Kidney epithelial cell (primary cell): ENCODE measurements around the gene ARHGAP35. TPM values are rescaled to one million over a fixed set of nuclear protein-coding genes. Genes with fewer than 3 reads are reported as not detected.
"Not testable (repeated sequence)": the region's sequence is repeated elsewhere in the genome, so short reads cannot be mapped to it uniquely, and the experiment has no call there.

Source experiments
- DNase-seq: peaks from one replicate; pipeline ENCODE4 v3.0.0-alpha.2; 2010; ENCODE audit warnings: low read depth
- H3K27me3 ChIP-seq: 2 replicates; pipeline ENCODE4 v1.6.0; 2011; ENCODE audit warnings: low read length; ENCODE audit not compliant: control insufficient read depth, insufficient read depth
- H3K36me3 ChIP-seq: 2 replicates; pipeline ENCODE4 v1.5.1; 2011; ENCODE audit warnings: low read length; ENCODE audit not compliant: control insufficient read depth, insufficient read depth
- H3K4me3 ChIP-seq: 2 replicates; pipeline ENCODE4 v1.5.1; 2011; ENCODE audit warnings: low read depth, mild to moderate bottlenecking, control low read depth, low read length
- total RNA-seq: library from RNA; depleted of rRNA; stranded (reverse); fragments of >200 nt; gene quantifications from 2 replicates; pipeline ENCODE4 v1.2.3, GENCODE V29; 2015
- TF ChIP-seq, protein P1 (sequence below): IDR thresholded peaks from 2 replicates; pipeline ENCODE4 v1.5.1; 2011; ENCODE audit warnings: mild to moderate bottlenecking, moderate library complexity, low read length, control low read depth, inconsistent platforms; ENCODE audit not compliant: insufficient read depth, poor library complexity, severe bottlenecking

The ARHGAP35 gene
- total RNA-seq, 1 donor from 2014 or later = 30.9 TPM

DNA sequence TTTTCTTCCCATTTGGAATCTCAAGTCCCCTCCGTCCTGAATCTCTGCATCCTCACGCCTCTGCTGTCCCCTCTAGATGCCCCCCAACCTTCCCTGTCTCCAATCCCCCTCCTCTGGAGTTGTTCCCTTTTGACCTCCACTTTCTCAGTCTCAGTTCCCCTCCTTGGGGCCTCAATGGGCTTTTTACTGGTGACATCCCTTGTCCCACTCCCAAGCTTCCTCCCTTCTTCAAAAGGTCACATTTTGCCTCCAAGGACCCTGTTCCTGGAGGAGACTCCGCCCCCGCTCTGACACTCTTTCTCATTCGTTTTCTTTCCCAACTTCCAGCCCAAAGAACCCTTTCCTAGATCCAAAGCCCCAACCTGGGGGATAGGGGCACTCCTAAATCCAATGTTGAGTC, 11.2 kb upstream of the ARHGAP35 start:
- DNase-seq = no peak
- Histone ChIP-seq H3K4me3 (peak overlapping the region; percentile 85), H3K36me3 (no peaks in the 10 kb centered on the region), H3K27me3 (no peaks in the 10 kb centered on the region)
- TF ChIP-seq, protein P1, sequence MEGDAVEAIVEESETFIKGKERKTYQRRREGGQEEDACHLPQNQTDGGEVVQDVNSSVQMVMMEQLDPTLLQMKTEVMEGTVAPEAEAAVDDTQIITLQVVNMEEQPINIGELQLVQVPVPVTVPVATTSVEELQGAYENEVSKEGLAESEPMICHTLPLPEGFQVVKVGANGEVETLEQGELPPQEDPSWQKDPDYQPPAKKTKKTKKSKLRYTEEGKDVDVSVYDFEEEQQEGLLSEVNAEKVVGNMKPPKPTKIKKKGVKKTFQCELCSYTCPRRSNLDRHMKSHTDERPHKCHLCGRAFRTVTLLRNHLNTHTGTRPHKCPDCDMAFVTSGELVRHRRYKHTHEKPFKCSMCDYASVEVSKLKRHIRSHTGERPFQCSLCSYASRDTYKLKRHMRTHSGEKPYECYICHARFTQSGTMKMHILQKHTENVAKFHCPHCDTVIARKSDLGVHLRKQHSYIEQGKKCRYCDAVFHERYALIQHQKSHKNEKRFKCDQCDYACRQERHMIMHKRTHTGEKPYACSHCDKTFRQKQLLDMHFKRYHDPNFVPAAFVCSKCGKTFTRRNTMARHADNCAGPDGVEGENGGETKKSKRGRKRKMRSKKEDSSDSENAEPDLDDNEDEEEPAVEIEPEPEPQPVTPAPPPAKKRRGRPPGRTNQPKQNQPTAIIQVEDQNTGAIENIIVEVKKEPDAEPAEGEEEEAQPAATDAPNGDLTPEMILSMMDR = no peak

DNA sequence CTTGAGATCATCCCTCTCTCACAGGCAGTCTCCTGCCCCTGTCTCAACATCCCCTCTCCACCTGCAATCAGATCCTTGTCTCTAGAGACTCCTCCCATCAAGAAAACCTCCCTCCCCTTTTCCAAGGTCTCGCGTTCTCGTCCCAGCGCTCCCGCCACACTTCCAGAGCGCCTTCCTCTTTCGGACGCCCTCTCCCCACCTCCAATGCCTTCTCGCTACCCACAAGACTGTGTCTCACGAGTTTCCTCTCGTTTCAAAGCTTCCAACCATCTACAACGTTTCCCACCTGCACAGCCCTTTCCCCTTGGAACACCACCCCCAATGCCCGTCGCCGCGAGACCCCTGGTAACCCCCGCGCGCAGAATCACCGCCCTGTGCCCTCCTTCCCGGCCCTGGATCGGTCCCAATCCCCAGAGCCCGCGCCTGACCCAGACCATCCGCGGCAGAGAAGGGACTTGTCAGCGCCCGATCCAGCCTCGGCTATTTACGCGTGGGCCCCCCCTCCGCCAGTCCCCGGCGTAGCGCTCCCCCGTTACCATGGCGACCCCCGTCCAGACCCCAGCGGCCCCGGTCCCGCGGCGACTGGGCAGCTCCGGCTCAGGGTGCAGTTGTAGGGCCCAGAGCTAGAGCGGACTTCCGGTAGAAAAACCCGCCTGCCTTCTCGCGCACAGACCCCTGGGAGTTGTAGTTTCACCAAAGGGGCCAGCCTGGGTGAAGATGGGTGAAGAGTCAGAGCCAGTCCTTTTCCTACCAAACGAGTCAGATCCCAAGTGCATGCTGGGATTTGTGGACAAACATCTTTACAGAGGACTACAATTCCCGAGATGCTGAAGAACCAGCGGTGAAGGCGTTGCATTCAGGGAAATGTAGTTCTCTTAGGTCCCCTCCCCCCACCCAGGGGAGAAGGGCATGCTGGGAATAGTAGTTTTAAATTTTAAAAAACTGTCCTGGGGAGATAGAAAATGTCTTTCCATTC, 10.3 kb upstream of the ARHGAP35 start, which contains the start of gene AP2S1:
AP2S1 (minus strand) TSS at position 619 of the 976 bp plus-strand sequence; CDS start at position 539, 80 bp downstream.
- Histone ChIP-seq H3K36me3 (no peaks in the 10 kb centered on the region), H3K4me3 (peak within 1 kb of the TSS; percentile 85), H3K27me3 (no peaks in the 10 kb centered on the region)
- TF ChIP-seq, protein P1 = no peak
- peak; percentile 98 for DNase-seq

DNA sequence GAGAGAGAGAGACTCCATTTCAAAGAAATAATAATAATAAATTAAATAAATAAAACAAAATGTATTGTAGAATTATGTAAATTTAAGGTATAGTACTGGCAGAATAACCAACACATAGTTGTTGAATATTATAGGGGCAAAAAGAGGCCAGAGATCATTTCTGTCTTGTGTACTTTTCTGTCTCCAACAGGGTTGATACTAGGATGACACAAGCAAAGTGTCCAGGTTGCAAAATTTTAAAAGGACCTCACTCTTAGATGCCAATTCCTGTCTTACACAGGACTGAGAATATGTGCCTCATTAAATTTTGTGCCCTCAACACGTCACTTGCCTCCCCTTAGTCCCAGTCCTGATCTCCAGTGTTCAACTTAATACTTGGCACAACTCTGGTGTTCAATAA, 8.0 kb upstream of the ARHGAP35 start:
- Histone ChIP-seq H3K36me3 (no peaks in the 10 kb centered on the region), H3K4me3 (no peak overlapping the region), H3K27me3 (no peaks in the 10 kb centered on the region)
- no peak for DNase-seq
- TF ChIP-seq, protein P1 = no peak

DNA sequence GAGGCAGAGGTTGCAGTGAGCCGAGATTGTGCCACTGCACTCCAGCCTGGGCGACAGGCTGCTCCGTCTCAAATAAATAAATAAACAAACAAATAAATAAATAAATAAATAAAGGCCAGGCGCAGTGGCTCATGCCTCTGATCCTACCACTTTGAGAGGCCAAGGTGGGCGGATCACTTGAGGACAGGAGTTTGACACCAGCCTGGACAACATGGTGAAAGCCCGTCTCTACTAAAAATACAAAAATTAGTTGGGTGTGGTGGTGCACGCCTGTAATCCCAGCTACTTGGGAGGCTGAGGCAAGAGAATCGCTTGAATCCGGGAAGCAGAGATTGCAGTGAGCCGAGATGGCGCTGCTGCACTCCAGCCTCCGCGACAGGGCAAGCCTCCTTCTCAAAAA, 6.1 kb upstream of the ARHGAP35 start:
- DNase-seq, H3K4me3 ChIP-seq, H3K36me3 ChIP-seq, H3K27me3 ChIP-seq: not testable (repeated sequence)

DNA sequence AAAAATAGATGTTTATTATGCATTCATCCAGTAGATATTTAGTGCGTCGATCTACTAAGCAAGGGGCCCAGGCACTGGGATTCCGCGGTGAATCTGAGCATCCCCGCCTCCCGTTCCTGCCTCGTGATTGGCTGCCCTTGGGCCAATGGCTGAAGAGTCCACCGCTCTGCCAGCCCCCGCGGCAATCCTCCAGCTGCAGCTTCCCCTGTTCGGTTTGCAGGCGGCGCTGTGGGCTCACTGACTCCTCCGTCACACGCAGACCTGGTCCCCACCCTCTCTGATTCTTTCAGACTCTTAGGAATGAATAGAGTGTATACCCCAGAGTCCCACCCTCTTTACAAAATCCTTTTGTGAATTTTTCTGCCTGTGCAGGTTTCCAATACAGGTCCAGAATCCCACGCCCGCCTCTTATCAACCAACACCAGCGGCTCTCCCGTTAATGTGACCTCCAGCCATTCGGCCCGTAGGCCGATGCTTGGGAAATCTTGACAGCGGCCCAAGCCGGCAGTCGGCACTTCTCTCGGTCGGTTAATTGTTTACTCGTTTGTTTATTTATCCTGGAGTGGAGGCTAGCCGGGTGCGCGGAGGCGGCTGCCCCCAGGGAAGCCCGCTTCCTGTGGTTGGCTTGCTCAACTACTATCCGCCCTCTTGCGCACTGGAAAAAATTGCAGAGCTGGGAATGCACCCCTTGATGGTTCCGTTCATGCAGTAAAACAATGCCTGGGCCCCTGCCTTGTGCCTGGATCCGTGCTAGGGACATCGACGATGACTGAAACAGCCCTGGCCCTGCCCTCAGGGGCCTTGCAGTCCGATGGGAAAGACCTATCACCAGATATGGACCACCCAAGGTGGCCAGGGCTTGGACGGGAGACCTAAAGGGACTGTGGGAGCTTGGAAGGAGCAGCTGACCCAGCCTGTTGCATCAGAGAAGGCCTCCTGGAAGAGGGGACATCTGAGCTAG, 4.5 kb upstream of the ARHGAP35 start:
- Histone ChIP-seq H3K36me3 (no peaks in the 10 kb centered on the region), H3K4me3 (peak overlapping the region; percentile 12), H3K27me3 (no peaks in the 10 kb centered on the region)
- DNase-seq = peak; percentile 77
- TF ChIP-seq, protein P1 = peak; percentile 93
